ENCODE results near the gene RIMKLA.

RIMKLA gene

DNA sequence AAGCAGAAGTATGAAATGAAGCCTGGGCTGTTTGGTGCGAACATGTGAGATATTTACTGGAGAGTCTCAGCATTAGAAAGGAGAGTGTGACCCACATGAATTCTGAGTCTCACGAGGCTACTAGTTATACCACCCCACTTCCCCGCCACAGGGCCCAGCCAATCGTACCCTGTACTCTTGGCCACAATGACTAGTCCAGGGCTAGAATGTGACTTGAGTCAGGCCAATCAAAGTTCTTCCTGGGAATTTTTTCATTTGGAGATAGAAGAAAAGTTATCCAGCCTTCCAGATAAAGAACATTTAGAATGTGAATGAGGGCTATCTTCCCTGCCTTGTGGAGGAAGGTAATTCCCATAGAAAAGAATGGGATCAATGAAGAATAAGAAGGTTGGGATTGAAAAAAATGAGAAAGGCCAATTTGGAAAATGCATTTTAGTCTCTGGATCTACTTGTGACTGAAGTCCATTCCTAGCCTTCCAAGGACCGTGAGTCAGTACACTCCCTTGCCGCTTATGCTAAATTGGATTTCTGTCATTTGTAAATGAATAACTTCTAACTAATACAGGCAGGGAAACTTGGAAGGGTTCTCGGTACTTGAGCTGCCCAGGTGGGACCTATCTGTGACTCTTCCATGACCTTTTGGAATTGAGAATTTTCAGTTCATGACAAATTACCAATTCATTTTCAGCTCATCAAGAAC, 12.3 kb upstream of the RIMKLA start:
- DNase-seq (ENCODE audit: low spot score): no peak
- TF ChIP-seq, protein P1, sequence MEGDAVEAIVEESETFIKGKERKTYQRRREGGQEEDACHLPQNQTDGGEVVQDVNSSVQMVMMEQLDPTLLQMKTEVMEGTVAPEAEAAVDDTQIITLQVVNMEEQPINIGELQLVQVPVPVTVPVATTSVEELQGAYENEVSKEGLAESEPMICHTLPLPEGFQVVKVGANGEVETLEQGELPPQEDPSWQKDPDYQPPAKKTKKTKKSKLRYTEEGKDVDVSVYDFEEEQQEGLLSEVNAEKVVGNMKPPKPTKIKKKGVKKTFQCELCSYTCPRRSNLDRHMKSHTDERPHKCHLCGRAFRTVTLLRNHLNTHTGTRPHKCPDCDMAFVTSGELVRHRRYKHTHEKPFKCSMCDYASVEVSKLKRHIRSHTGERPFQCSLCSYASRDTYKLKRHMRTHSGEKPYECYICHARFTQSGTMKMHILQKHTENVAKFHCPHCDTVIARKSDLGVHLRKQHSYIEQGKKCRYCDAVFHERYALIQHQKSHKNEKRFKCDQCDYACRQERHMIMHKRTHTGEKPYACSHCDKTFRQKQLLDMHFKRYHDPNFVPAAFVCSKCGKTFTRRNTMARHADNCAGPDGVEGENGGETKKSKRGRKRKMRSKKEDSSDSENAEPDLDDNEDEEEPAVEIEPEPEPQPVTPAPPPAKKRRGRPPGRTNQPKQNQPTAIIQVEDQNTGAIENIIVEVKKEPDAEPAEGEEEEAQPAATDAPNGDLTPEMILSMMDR (IDR thresholded peaks at IDR 0.05; ENCODE audit: borderline replicate concordance, control extremely low read depth, extremely low read depth, insufficient read depth, missing control alignments): no peak
- in situ Hi-C loops (cut with MboI; ENCODE audit: low sequenced_read_pairs, unreplicated experiment): no loop called here

DNA sequence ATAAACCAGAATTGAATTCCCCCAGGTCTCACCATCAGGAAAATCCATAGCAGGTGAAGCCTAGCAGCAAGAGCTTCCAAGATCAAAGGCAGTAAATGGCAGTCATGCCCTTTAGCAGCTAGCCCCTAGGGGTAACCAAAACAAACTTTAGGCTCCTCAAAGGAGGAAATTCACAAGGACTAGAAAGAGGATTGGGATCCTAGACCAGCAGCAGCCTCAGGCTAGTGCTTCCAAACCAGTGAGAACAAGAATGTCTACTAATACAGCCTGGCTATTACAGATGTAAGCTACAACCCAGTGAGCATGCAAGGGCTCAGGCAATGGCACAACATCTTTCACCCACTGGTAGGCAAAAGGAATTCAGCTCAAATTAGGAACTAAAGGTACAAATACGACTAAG, 11.1 kb upstream of the RIMKLA start:
- in situ Hi-C loops (cut with MboI; ENCODE audit: low sequenced_read_pairs, unreplicated experiment): no loop called here
- no peak for DNase-seq (ENCODE audit: low spot score)
- TF ChIP-seq, protein P1 (IDR thresholded peaks at IDR 0.05; ENCODE audit: borderline replicate concordance, control extremely low read depth, extremely low read depth, insufficient read depth, missing control alignments): no peak

DNA sequence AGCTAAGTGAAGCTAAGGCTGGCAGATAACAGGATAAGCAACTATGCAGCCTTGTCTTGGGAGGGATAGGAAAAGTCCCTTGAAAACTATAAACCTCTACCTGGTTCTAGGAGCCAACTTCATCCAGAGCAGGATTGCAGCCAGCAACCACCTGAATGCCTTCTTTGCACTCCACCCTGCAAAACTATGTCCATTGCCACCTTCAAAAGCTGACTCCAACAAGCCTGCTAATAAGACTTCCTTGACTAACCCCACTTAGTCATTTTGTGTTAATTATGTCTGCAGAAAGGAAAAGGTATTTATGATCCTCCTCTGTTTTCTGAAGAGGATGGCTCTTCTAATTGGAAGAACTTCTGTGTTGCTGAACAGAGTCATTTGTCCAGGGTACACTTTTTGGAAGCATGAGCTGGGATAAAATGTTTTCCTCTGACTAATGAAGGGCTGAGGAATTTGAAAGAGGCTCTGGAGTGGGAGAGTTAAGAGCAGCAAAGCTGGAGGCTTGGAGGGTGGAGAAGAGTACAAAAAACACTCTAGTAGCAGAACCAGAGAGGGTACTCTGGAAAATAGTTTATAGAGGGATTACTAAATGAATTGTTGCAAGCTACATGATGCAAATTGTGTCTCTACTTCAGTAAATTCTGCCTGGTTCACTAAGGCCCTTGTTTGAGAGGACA, 9.6 kb upstream of the RIMKLA start:
- in situ Hi-C loops (cut with MboI; ENCODE audit: low sequenced_read_pairs, unreplicated experiment): no loop called here
- TF ChIP-seq, protein P1 (IDR thresholded peaks at IDR 0.05; ENCODE audit: borderline replicate concordance, control extremely low read depth, extremely low read depth, insufficient read depth, missing control alignments): no peak
- no peak for DNase-seq (ENCODE audit: low spot score)

DNA sequence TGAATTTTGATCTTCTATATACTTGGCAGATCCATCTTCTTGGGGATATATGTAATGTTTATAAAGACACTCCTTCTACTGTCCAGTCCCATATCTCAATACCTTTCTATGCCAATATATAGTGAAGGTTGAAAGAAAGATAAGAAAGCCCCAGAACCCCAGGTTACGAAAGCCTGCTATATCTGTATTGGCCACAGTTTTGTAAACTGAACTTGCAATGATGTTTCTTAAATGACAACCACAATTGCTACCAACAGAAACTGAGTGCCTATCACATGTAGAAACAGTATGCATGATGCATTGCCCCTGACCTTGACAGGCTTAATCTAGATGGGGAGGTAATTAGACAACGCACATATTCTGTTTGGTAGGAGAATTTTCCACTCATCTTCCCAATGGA, 7.8 kb upstream of the RIMKLA start:
- no peak for DNase-seq (ENCODE audit: low spot score)
- in situ Hi-C loops (cut with MboI; ENCODE audit: low sequenced_read_pairs, unreplicated experiment): no loop called here
- TF ChIP-seq, protein P1 (IDR thresholded peaks at IDR 0.05; ENCODE audit: borderline replicate concordance, control extremely low read depth, extremely low read depth, insufficient read depth, missing control alignments): no peak

DNA sequence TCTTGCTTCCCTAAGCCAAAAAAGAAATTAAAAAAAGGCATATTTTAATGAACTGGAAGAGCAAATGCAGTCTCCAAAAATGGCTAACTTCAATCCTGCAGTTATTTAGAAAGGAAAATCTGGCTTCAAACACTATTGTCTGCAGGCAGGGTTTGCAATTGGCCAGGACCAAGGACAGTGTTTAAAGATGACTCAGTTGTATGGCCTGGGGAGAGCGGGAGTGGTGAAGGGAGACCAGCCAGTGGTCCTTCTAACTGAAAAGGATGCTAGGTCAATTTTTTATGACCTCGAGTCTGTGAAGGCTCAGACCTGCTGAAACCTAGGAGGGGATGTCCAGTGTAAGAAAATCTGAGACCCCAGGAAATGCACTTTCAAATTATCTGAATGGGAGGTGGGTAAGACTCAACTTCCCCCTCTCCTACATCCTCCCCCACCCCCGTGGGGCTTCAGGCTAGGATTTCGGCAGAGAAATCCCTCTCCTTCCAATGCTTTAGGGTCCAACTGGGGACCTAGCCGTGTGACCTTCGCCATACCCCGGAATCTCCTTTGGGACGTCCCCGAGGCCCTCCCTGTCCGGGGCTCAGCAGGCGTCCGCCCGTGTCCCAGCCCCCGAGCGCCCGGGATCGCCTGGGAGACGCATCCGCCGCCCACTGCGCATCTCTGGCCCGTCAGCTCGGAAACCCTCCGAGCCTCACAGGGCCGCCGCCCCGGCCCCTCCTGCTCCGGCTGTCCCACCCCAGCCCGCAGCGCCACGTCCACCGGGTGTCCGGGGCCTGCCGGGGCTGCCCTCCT, 602 bp upstream of the RIMKLA start:
- TF ChIP-seq, protein P1 (IDR thresholded peaks at IDR 0.05; ENCODE audit: borderline replicate concordance, control extremely low read depth, extremely low read depth, insufficient read depth, missing control alignments): no peak
- in situ Hi-C loops (cut with MboI; ENCODE audit: low sequenced_read_pairs, unreplicated experiment): no loop called here
- peak; percentile 51 for DNase-seq (ENCODE audit: low spot score)

DNA sequence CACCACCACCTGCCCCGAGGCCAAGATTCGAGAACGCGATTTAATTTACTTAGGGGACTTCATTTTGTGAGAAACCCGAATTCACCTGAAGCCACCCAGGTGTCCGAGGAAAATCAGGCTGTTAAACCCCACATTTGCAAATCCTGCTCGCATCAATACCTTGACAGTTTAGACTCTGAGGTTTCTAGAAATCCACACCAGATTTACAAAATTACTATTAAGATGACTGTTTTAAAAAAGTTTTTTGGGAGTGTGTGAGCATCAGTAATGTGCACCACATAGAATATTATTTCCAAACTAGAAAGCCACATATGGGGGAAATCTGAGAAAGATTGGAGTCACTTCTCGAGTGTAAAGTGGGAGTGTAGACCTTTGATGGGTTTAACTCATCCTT, 685 bp downstream of the RIMKLA start:
- TF ChIP-seq, protein P1 (IDR thresholded peaks at IDR 0.05; ENCODE audit: borderline replicate concordance, control extremely low read depth, extremely low read depth, insufficient read depth, missing control alignments): no peak
- in situ Hi-C loops (cut with MboI; ENCODE audit: low sequenced_read_pairs, unreplicated experiment): no loop called here
- DNase-seq (ENCODE audit: low spot score): peak; percentile 17
